NK-92 (cell line): Measurements from ENCODE around the gene CCL26.
"Not testable (repeated sequence)": the region's sequence is repeated elsewhere in the genome, so short reads cannot be mapped to it uniquely, and the experiment has no call there.

ENCODE experiments used
- DNase-seq: peaks from one replicate; lab custom pipeline; 2025; ENCODE audit not compliant: unreplicated experiment; lab: John Stamatoyannopoulos, UW

The CCL26 gene

DNA sequence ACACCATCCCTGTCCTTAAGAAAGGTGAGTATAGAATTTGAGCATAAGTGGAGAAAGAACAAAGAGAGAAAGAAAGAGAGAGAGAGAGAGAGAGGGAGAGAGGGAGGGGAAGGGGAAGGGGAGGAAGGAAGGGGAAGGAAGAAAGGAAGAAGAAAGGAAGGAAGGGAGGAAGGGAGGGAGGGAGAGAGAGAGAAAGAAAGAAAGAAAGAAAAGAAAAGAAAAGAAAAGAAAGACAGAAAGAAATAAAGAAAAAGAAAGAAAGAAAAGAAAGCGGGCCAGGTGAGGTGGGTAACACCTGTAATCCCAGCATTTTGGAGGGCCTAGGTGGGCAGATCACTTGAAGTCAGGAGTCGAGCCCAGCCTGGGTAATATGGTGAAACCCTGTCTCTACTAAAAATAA, 21.7 kb upstream of the CCL26 start:
- DNase-seq, result no peak

DNA sequence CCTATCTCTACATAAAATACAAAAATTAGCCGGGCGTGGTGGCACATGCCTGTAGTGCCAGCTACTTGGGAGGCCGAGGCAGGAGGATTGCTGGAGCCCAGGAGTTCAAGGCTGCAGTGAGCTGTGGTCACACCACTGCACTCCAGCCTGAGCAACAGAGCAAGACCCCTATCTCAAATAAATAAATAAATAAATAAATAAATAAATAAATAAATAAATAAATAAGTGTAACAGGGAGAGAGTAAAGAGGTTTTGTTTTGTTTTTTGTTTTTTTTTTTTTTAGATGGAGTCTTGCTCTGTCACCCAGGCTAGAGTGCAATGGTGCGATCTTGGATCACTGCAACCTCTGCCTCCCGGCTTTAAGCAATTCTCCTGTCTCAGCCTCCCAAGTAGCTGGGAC, 20.6 kb upstream of the CCL26 start:
- DNase-seq, result not testable (repeated sequence)

DNA sequence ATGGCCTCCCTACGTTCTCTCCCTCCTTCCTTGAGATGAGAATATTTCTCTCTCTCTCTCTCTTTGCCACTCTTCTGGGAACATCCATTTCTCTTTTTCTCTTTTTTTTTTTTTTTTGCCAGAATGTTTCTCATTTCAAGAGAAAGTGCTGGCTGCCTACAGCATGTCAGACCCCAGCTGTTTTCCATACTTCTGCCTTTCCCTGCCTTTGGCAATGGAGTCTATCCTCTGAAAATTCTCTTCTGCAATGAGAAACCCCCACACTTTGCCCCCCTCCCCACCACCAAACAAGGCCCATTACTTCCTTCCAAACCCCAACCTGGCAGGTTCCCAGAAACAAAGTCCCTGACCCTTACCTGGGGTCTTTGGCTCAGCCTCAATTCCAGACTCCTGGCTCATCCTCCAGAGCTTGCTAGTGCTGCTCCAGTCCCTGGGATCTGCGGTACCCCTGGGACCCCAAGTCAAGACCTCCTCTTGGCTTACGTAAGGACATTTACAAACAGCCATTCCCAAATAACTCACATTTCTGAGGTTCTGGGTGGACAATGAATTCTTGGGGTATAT, 17.4 kb upstream of the CCL26 start:
- no peak for DNase-seq

DNA sequence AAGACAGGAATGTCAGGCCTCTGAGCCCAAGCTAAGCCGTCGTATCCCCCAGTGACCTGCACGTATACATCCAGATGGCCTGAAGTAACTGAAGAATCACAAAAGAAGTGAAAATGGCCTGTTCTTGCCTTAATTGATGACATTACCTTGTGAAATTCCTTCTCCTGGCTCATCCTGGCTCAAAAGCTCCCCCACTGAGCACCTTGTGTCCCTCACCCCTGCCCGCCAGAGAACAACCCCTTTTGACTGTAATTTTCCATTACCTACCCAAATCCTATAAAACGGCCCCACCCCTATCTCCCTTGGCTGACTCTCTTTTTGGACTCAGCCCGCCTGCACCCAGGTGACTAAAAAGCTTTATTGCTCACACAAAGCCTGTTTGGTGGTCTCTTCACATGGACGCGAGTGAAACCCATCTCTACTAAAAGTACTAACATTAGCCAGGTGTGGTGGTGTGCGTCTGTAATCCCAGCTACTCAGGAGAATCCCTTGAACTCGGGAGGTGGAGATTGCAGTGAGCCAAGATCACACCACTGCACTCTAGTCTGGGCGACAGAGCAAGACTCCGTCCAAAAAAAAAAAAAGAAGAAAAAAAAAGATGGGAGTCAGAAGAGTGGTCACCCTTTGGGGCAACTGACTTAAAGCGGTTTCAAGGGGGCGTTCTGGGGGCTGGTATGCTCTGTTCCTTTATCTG, 16.3 kb upstream of the CCL26 start:
- DNase-seq, result not testable (repeated sequence)

DNA sequence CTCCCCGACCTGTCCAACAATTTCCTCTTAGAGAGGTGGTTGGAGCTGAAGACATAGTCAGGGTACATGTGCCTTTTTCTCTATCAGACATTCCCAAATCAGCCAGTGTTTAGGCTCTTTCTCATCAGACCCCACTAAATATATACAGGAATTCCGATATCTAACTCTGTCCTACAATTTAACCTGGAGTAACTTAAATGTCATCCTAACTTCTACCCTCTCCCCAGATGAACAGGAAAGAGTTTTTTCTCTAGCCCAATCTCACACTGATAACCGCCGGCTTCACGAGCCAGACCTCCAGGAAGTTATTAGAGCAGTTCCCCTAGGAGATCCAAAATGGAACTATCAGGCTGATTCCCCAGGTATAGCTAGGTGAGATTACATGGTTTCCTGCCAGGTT, 11.0 kb upstream of the CCL26 start:
- DNase-seq, result not testable (repeated sequence)

DNA sequence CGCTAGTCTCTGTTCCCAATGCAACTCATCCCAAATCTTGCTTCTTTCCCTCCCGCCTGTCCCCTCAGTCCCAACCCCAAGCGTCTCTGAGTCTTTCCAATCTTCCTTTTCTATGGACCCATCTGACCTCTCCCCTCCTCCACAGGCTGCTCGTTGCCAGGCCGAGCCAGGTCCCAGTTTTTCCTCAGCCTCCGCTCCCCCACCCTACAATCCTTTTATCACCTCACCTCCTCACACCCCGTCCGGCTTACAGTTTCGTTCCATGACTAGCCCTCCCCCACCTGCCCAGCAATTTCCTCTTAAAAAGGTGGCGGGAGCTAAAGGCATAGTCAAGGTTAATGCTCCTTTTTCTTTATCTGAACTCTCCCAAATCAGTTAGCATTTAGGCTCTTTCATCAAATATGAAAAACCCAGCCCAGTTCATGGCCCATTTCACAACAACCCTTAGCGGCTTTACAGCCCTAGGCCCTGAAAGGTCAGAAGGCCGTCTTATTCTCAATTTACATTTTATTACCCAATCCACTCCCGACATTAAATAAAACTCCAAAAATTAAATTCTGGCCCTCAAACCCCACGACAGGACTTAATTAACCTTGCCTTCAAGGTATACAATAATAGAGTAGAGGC, 8.7 kb upstream of the CCL26 start:
- DNase-seq, result not testable (repeated sequence)

DNA sequence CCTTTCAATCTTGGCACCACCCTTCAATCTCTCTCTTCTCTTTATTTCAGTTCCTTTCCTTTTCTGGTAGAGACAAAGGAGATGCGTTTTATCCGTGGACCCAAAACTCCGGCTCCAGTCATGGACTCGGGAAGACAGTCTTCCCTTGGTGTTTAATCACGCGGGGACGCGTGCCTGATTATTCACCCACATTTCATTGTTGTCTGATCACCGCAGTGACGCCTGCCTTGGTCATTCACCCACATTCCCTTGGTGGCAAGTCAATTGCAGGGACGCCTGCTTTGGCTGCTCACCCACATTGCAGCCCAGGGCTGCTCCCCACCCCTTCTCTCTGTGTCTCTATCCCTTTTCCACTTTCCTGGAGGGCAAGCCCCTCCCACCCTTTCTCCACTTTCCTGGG, 7.5 kb upstream of the CCL26 start:
- DNase-seq, result not testable (repeated sequence)

DNA sequence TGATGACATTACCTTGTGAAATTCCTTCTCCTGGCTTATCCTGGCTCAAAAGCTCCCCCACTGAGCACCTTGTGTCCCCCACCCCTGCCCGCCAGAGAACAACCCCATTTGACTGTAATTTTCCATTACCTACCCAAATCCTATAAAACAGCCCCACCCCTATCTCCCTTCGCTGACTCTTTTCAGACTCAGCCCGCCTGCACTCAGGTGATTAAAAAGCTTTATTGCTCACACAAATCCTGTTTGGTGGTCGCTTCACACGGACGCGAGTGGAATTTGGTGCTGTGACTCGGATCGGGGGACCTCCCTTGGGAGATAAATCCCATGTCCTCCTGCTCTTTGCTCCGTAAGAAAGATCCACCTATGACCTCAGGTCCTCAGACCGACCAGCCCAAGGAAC, 7.0 kb upstream of the CCL26 start:
- not testable (repeated sequence) for DNase-seq

DNA sequence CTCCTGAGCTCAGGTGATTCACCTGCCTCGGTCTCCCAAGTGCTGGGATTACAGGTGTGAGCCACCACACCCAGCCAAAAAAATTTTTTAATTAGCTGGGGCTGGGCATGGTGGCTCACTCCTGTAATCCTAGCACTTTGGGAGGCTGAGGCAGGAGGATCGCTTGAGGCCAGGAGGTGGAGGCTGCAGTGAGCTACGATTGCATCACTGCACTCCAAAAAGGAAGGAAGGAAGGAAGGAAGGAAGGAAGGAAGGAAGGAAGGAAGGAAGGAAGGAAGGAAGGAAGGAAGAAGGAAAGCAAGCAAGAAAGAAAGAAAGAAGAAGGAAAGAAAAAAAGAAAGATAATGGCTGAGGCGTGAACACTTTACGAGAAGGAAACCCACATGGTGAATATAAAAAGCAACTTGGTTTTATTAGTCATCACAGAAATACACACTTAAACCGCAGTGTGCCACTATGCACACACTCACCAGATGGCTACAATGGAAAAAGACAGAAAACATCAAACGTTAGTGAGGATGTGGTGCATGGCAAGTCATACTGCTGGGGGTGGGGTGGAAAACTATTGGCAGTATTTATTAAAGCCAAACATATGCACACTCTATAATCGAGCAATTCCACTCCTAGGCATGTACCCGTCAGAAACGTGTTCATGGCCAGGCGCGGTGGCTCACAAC, 4.4 kb upstream of the CCL26 start:
- no peak for DNase-seq

DNA sequence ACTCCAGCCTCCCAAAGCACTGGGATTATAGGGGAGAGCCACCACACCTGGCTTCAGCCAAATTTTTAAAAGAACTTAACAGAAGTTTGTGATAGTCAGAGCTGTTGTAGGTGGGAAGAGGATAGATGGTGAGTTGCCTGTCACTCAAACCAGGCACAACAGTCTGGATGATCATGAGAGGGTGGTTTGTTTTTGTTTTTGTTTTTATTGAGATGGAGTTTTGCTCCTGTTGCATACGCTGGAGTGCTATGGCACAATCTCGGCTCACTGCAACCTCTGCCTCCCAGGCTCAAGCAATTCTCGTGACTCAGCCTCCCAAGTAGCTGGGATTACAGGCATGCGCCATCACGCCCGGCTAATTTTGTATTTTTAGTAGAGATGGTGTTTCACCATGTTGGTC, 1.9 kb upstream of the CCL26 start:
- DNase-seq, result not testable (repeated sequence)

DNA sequence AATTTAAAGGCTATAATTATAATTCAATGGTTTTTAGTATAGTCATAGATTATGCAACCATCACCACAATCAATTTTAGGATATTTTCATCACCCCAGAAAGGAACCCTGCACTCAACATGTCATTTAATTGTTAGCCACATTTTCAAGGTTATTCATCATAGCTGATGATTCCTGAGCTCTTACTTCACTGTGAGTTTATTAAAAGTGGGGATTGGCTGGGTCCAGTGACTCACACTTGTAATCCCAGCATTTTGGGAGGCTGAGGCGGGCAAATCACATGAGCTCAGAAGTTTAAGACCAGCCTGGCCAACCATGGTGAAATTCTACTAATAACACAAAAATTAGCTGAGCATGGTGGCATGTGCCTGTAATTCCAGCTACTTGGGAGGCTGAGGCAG, 787 bp downstream of the CCL26 start:
- DNase-seq, result no peak

DNA sequence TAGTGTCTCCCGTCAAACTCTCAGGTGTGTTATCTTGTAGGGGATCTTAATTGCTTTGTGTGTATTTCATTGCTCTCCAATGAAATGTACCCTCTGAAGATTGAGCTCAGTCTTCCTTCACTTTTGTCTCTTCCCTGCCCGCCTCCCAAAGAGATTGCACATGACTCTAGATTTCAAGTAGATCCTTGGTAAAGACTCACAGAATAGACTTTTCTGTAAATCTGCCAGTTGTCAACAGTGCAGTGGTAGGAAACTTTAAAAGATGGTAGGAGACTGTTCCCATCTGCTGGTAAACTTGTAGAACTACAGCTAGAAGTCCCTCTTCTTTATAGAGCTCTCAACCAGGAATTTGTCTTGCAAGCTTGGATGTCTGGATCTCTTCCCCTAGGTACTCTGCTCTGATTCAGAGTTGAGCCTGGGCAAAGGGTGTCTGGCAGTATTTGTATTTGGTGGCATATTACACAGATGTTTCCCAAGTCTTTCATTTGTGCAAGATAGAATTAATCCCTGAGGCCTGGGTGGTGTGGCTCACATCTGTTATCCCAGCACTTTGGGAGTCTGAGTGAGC, 9.6 kb downstream of the CCL26 start:
- DNase-seq, result no peak

DNA sequence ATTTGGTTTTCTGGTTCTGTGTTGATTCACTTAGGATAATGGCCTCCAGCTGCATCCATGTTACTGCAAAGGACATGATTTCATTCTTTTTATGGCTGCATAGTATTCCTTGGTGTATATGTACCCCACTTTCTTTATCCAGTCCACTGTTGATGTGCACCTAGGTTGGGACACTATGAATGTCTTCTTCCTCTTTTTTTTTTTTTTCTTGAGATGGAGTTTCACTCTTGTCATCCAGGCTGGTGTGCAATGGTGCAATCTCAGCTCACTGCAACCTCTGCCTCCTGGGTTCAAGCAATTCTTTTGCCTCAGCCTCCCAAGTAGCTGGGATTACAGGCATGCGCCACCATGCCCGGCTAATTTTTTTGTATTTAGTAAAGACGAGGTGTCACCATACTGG, 10.2 kb downstream of the CCL26 start:
- not testable (repeated sequence) for DNase-seq

DNA sequence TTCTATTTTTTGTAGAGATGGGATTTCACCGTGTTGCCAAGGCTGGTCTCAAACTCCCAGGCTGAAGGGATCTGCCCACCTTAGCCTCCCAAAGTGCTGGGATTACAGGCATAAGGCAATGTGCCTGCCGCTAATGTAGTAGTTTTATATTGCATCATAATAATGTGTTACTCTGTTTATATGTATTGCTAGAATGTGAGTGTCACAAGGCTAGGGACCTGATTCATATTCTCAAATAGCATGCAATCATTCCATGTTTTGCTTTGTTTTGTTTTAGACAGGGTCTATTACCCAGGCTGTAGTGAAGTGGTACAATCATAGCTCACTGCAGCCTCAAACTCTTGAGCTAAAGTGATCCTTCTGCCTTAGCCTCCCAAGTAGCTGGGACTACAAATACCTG, 13.5 kb downstream of the CCL26 start:
- DNase-seq, result no peak

DNA sequence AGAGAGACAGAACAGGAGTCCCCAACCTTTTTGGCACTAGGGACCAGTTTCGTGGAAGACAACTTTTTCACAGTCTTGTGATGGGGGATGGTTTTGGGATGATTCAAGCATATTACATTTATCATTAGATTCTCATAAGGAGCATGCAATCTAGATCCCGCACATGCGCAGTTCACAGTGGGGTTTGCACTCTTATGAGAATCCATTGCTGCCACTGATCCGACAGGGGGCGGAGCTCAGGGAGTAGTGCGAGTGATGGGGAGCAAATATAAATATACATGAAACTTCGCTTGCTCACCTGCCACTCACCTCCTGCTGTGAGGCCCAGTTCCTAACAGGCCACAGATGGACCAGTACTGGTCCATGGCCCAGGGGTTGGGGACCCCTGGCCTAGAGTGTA, 14.2 kb downstream of the CCL26 start:
- DNase-seq, result no peak

DNA sequence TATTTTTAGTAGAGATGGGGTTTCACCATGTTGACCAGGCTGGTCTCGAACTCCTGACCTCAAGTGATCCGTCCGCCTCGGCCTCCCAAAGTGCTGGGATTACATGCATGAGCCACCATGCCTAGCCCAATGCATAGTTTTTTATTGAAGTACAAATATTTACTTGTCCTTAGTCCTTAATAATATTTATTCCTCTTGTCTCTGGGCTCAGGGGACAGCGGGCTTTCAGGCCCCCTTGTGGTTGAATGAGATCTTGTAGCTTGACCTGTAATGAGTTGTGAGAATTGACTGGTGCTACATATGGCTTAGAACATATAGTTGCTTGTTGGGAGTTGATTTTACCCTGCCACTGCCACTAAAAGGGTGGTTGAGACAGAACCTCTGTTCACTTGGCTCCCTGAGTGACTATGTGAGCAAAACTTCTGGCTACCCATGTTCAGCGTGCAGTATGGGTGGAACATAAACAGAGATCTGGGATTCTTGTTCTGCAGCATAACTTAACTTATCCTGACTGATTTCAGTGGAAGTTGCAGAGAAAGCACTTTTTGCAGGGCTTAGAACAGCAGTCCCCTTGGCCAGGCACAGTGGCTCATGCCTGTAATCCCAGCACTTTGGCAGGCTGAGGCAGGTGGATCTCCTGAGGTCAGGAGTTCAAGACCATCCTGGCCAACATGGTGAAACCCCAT, 14.9 kb downstream of the CCL26 start:
- no peak for DNase-seq

DNA sequence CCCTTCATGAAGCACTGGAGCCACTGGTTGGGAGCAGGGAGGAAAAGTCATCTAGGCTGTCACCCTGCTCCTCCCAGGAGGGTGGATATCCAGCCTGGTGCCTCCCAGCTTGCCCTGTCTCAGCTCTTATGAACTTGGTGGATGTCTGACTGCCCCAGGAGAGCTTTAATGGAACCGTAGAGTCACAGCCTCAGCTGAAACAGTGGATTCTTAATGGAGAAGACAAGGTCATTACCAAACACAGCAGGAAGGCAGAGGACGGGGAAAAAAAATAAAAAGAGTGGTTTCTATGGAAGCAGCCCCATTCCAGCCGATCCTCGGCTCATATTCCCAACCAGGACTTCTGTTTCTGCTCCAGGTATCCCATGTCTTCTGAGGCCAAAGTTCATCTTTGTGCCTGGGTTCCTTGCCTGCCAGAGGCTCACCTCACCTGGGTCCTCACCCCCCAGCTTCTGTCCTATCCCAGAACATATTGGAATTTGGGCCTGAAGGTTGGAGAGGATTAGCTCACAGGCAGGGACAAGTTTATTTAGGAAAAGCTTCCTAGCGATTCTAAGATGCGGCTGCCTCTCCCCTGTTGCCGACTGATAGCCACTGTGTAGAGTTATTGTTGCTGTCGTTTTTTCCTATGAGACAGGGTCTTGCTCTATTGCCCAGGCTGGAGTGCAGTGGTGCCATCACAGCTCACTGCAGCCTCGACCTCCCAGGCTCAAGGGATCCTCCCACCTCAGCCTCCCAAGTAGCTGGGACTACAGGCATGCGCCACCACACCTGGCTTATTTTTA, 15.6 kb downstream of the CCL26 start:
- DNase-seq, result no peak

DNA sequence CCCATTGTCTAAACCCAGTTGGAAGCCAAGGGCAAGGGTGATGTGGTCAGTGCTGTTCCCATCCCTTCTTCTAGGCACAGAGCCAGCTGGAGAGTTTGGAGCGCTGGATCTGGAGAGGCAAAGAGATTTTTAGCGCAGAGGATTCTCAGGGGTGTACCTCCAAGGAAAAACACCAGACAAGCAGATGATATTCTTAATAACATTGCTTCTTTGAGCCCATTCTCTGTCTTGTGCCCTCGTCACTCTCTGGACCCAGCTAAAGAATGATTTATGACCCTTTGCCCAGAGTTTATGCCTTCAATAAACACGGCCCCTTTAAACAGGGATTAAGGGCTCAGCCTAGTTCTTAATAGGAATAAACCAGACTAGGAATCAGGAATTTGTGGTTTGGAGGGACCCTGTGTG, 28.6 kb downstream of the CCL26 start:
- DNase-seq, result no peak

DNA sequence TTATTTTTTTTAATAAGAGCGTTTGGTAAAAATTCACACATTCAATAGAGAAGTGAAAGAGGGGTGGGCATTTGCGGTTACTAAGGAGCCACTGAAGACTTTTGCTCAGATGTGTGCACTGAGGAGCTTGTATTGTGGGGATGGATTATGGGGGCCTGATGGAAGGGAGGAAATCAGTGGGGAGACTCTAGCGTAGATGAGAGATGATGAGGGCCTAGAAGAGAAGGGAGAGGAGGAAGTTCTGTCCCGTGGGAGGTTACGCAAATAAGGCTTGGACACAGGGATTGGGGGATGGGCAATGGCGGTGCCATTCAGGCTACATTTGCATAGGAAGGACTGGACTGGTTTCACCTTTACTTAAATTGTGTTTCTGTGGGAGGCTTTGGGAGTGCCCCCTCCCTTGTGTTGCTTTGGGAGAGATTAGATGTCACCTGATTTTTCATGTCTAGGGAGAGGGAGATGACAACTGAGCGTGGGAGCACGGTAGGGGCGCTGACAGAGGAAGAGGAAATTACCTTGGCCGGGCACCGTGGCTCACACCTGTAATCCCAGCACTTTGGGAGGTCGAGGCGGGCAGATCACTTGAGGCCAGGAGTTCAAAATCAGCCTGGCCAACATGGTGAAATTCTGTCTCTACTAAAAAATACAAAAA, 31.0 kb downstream of the CCL26 start:
- DNase-seq, result no peak
